Measurements from ENCODE around the gene DCUN1D4. TPM values are rescaled to one million over a fixed set of nuclear protein-coding genes. Genes with fewer than 3 reads are reported as not detected.

Gene DCUN1D4
- total RNA-seq, 1 donor from 2014 or later: 29.1 TPM

DNA sequence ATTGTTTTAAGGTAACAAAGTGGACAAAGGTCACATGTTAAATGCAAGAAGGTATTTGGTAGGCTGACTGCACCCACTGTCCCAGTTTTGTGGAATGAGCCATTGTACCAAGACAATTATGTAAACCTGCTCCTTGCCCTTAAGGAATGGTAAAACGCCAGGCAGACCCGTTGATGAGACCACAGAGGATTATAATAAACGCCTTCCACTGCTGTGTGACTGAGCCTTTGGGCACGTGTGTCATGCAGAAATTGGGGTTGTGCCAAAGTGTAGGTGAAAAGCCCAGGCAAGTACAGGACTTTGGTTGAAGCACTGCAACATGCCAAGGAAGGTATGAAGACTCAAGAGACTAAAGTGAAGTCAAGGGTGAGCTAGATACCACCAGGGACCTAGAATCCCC lies 117.5 kb downstream of the DCUN1D4 start:
- intact Hi-C loops (cut with micrococcal nuclease): no loop called here

DNA sequence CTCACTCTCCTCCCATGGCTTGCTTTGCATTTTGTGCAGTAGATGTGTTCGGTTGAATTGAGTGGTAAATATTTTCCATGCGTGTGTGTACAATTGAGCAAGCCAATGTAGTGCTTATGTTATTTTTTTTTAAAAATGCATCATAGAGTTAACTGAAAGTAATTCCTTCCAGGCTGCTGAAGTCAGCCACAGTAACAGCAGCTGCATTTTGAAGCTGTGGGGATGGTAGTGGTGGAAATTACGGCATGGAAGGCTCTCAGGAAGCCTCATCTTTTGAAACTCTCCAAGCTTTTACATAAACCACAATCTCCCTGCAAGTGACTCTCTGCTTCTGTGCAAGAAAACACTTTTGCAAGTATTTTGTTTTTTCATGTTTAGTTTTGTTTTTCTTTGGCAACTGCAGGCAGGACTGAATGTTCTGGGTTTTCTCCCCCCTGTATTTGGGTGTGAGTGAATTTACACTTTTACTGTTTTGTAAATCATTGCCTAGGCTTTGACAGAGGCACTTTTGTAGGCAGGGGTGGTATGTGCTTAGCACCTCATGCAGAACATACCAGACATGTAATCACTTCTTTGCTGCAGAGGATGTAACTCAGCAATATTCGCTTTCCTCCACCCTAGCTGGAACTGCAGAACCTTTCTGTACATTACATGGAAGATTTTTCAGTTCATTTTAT lies 121.0 kb downstream of the DCUN1D4 start:
- intact Hi-C loops (cut with micrococcal nuclease): no loop called here

DNA sequence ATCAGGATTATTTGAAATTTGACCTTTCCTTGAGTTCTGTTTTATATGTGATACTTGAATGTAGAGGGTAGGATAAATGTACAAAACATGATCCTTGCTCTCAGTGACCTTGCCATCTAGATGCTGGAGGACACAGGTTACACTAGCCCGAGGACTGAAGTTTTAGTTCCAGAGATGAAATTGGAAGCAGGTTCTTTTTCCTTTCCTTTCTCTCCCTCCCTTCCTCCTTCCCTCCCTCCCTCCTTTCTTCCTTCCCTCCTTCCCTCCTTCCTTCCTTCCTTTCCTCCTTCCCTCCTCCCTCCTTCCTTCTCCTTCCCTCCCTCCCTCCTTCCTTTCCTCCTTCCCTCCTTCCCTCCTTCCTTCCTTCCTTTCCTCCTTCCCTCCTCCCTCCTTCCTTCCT lies 122.9 kb downstream of the DCUN1D4 start:
- intact Hi-C loops (cut with micrococcal nuclease): no loop called here

Other genes starting within 250 kb of the DCUN1D4 start
- 0.27 TPM in 2 replicates for gene LRRC66, start 177.2 kb downstream of the DCUN1D4 start, total RNA-seq
- gene SGCB, start 195.1 kb downstream of the DCUN1D4 start, total RNA-seq: 13.8 and 16.3 TPM in 2 replicates
- gene SPATA18, start 208.2 kb downstream of the DCUN1D4 start, total RNA-seq: 0.42 and 0.56 TPM in 2 replicates

All from T-helper 1 cell treated with Interleukin-12 subunit alpha and Interleukin-12 subunit beta and Interleukin-4 antibody, amounts not matched to agents 30 ng/mL and 1 ng/mL, for 36 hours (primary cell).